H9 (cell line): ENCODE data around the gene UNC5C. TPM values are rescaled to one million over a fixed set of nuclear protein-coding genes. Genes with fewer than 3 reads are reported as not detected.

ENCODE experiments used
- DNase-seq: peaks from one replicate; pipeline ENCODE4 v3.0.0-alpha.2; 2017
- H2AFZ ChIP-seq: one replicate; pipeline ENCODE4 v1.6.1; 2013; ENCODE audit warnings: mild to moderate bottlenecking, low read length, control low read depth, moderate library complexity
- H2AK5ac ChIP-seq: 2 replicates; pipeline ENCODE4 v1.6.1; 2013; ENCODE audit warnings: low read length, control low read depth, mixed read lengths; ENCODE audit not compliant: insufficient read length
- H2BK120ac ChIP-seq: one replicate; pipeline ENCODE4 v1.6.1; 2013; ENCODE audit warnings: low read depth, mild to moderate bottlenecking, low read length, control low read depth, inconsistent platforms; ENCODE audit not compliant: poor library complexity, severe bottlenecking
- H2BK12ac ChIP-seq: 2 replicates; pipeline ENCODE4 v1.6.1; 2013; ENCODE audit warnings: low read length, control low read depth, mixed read lengths, low read depth; ENCODE audit not compliant: insufficient read length
- H2BK15ac ChIP-seq: 2 replicates; pipeline ENCODE4 v1.6.1; 2013; ENCODE audit warnings: low read depth, low read length, control low read depth
- H2BK20ac ChIP-seq: one replicate; pipeline ENCODE4 v1.6.1; 2013; ENCODE audit warnings: low read depth, mild to moderate bottlenecking, low read length, control low read depth, inconsistent platforms; ENCODE audit not compliant: poor library complexity, severe bottlenecking
- H2BK5ac ChIP-seq: 2 replicates; pipeline ENCODE4 v1.6.1; 2013; ENCODE audit warnings: low read length, control low read depth, mixed read lengths; ENCODE audit not compliant: insufficient read length
- H3K14ac ChIP-seq: 2 replicates; pipeline ENCODE4 v1.6.1; 2013; ENCODE audit warnings: low read length, control low read depth; ENCODE audit not compliant: insufficient read depth
- H3K18ac ChIP-seq: 2 replicates; pipeline ENCODE4 v1.6.1; 2013; ENCODE audit warnings: low read depth, mild to moderate bottlenecking, mixed read lengths, low read length, control low read depth; ENCODE audit not compliant: insufficient read length
- H3K23ac ChIP-seq: 2 replicates; pipeline ENCODE4 v1.6.1; 2013; ENCODE audit warnings: low read length, control low read depth, mixed read lengths, low read depth; ENCODE audit not compliant: insufficient read length
- H3K23me2 ChIP-seq: 2 replicates; pipeline ENCODE4 v1.6.1; 2013; ENCODE audit warnings: low read depth, mild to moderate bottlenecking, mixed read lengths, low read length, control low read depth; ENCODE audit not compliant: insufficient read length, poor library complexity, severe bottlenecking
- H3K27ac ChIP-seq: 2 replicates; pipeline ENCODE4 v1.5.1; 2013; ENCODE audit warnings: low read length, control low read depth, mixed read lengths, low read depth; ENCODE audit not compliant: insufficient read length
- H3K27me3 ChIP-seq: 2 replicates; pipeline ENCODE4 v1.6.1; 2013; ENCODE audit warnings: low read length, control low read depth, inconsistent platforms; ENCODE audit not compliant: insufficient read depth
- H3K4ac ChIP-seq: 2 replicates; pipeline ENCODE4 v1.6.1; 2013; ENCODE audit warnings: low read depth, mild to moderate bottlenecking, control low read depth, inconsistent platforms, low read length, moderate library complexity
- H3K4me1 ChIP-seq: 2 replicates; pipeline ENCODE4 v1.6.1; 2013; ENCODE audit warnings: low read length, control low read depth, inconsistent platforms; ENCODE audit not compliant: insufficient read depth
- H3K4me2 ChIP-seq: 2 replicates; pipeline ENCODE4 v1.6.1; 2013; ENCODE audit warnings: low read length, control low read depth, mixed read lengths; ENCODE audit not compliant: insufficient read length, insufficient read depth
- H3K56ac ChIP-seq: 2 replicates; pipeline ENCODE4 v1.6.1; 2013; ENCODE audit warnings: low read depth, mild to moderate bottlenecking, mixed read lengths, low read length, control low read depth; ENCODE audit not compliant: insufficient read length
- H3K79me1 ChIP-seq: 2 replicates; pipeline ENCODE4 v1.6.1; 2013; ENCODE audit warnings: low read depth, mild to moderate bottlenecking, moderate library complexity, low read length, control low read depth, inconsistent platforms; ENCODE audit not compliant: insufficient read depth, poor library complexity, severe bottlenecking
- H3K79me2 ChIP-seq: 2 replicates; pipeline ENCODE4 v1.6.1; 2013; ENCODE audit warnings: low read length, control low read depth, inconsistent platforms; ENCODE audit not compliant: insufficient read depth
- H3K9ac ChIP-seq: 2 replicates; pipeline ENCODE4 v1.6.1; 2013; ENCODE audit warnings: low read length, control low read depth, mixed read lengths; ENCODE audit not compliant: insufficient read length; ENCODE audit errors: extremely low read depth
- H3K9me3 ChIP-seq: one replicate; pipeline ENCODE4 v1.6.1; 2013; ENCODE audit warnings: low read depth, low read length, inconsistent platforms; ENCODE audit not compliant: control insufficient read depth
- H3T11ph ChIP-seq: one replicate; pipeline ENCODE4 v1.6.1; 2013; ENCODE audit warnings: mild to moderate bottlenecking, low read length, control low read depth, inconsistent platforms
- H4K20me1 ChIP-seq: one replicate; pipeline ENCODE4 v1.6.1; 2013; ENCODE audit not compliant: control insufficient read depth, insufficient read length, insufficient read depth
- H4K5ac ChIP-seq: 2 replicates; pipeline ENCODE4 v1.6.1; 2013; ENCODE audit warnings: low read depth, mild to moderate bottlenecking, mixed read lengths, low read length, control low read depth; ENCODE audit not compliant: insufficient read length
- H4K8ac ChIP-seq: replicated peaks from 2 replicates; pipeline ENCODE4 v1.6.1; 2013; ENCODE audit warnings: low read length, control low read depth, mixed read lengths, low read depth; ENCODE audit not compliant: insufficient read length
- H4K91ac ChIP-seq: 2 replicates; pipeline ENCODE4 v1.6.1; 2013; ENCODE audit warnings: low read depth, mild to moderate bottlenecking, moderate library complexity, mixed read lengths, low read length, control low read depth; ENCODE audit not compliant: insufficient read length
- H3K27ac Mint-ChIP-seq, 3 experiments: 2 replicates in 2 of 3; 3 replicates in 1 of 3; pipeline ENCODE4 v1.8.0; 2020 to 2021; ENCODE audit warnings: mixed read lengths in 3 of 3, mild to moderate bottlenecking in 1 of 3, moderate library complexity in 1 of 3
- H3K27me3 Mint-ChIP-seq: 2 replicates; pipeline ENCODE4 v1.8.0; 2021; ENCODE audit warnings: low read depth, mild to moderate bottlenecking, moderate library complexity, mixed read lengths
- H3K36me3 Mint-ChIP-seq, 3 experiments: 2 replicates in 2 of 3; 3 replicates in 1 of 3; pipeline ENCODE4 v1.8.0; 2020 to 2021; ENCODE audit warnings: low read depth in 3 of 3, mixed read lengths in 3 of 3; ENCODE audit not compliant: insufficient read depth in 1 of 3
- H3K4me1 Mint-ChIP-seq, 2 experiments: 2 replicates each; pipeline ENCODE4 v1.8.0; 2020; ENCODE audit warnings: mixed read lengths in 2 of 2
- H3K4me3 Mint-ChIP-seq, 2 experiments: 2 replicates in 1 of 2; 3 replicates in 1 of 2; pipeline ENCODE4 v1.8.0; 2020 to 2021; ENCODE audit warnings: mild to moderate bottlenecking in 2 of 2, mixed read lengths in 2 of 2, moderate library complexity in 1 of 2
- H3K9me3 Mint-ChIP-seq, 2 experiments: 2 replicates in 1 of 2; 3 replicates in 1 of 2; pipeline ENCODE4 v1.8.0; 2020; ENCODE audit warnings: mild to moderate bottlenecking in 2 of 2, mixed read lengths in 2 of 2, moderate library complexity in 1 of 2
- CTCF ChIP-seq: fragments of 200-600 bp; sonication (generic); conservative IDR thresholded peaks from 3 replicates; pipeline ENCODE4 v1.8.0; 2021; ENCODE audit warnings: antibody characterized with exemption, mild to moderate bottlenecking
- WGBS: extraction: QIAGEN DNeasy Blood & Tissue Kit; methylation state at CpG from one replicate; pipeline ENCODE4 v1.1.7; 2013; ENCODE audit warnings: missing lambda C conversion rate, low lambda C conversion rate, mixed read lengths; ENCODE audit not compliant: insufficient read length; ENCODE audit errors: extremely low coverage; 5-methylcytosine and 5-hydroxymethylcytosine counted together
- total RNA-seq: library from RNA; stranded (reverse); gene quantifications from 2 replicates; pipeline ENCODE4 v1.2.1, GENCODE V29; 2021

The UNC5C gene
- total RNA-seq, 1 experiment from 2014 or later, result not detected

DNA sequence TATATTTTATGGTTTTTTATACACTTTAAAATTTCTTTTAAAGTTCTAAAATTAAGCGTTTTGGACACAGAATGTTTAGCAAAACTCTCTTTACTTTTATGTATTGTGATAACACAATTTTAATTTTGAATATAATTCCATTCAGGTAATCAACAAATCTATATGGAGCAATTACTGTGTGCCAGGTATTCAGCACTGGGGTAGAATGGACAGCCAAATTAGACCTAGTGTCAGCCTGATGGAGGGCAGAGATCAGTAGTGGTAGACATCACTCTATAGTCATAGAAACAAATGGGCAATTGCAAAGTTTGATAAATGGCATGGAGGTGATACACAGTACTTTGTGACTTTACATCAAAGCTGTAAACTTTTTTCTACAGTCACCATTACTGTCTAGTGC is 41.8 kb upstream of the UNC5C start:
- no peak overlapping the region for H4K8ac ChIP-seq
- no peak overlapping the region for H3K4ac ChIP-seq
- no peak overlapping the region for H3K23ac ChIP-seq
- Mint-ChIP-seq H3K27me3 (no peaks in the 10 kb centered on the region), H3K36me3 (no peaks in the 10 kb centered on the region), H3K27ac (no peak overlapping the region), H3K9me3 (no peaks in the 10 kb centered on the region), H3K4me3 (no peak overlapping the region), H3K4me1 (no peaks in the 10 kb centered on the region)
- no peak overlapping the region for H3K14ac ChIP-seq
- no peak overlapping the region for H2BK120ac ChIP-seq
- no peak overlapping the region for H4K5ac ChIP-seq
- H4K20me1 ChIP-seq, result no peaks in the 10 kb centered on the region
- no CpG with 5 or more reads among the region's 1 CpG for WGBS
- H3K9me3 ChIP-seq, result no peaks in the 10 kb centered on the region
- no peak overlapping the region for H2BK12ac ChIP-seq
- no peaks in the 10 kb centered on the region for H3K4me1 ChIP-seq
- H2AK5ac ChIP-seq, result no peak overlapping the region
- H3K27me3 ChIP-seq, result no peaks in the 10 kb centered on the region
- no peaks in the 10 kb centered on the region for H3K79me1 ChIP-seq
- no peaks in the 10 kb centered on the region for H3K23me2 ChIP-seq
- no peak overlapping the region for H3K4me2 ChIP-seq
- no peak overlapping the region for H2AFZ ChIP-seq
- H3K27ac ChIP-seq, result no peak overlapping the region
- H2BK5ac ChIP-seq, result no peak overlapping the region
- no peak overlapping the region for H3T11ph ChIP-seq
- H4K91ac ChIP-seq, result no peak overlapping the region
- no peak overlapping the region for H3K18ac ChIP-seq
- H3K9ac ChIP-seq, result no peak overlapping the region
- no peak for DNase-seq
- no peaks in the 10 kb centered on the region for H3K79me2 ChIP-seq
- no peak overlapping the region for H2BK15ac ChIP-seq
- no peak overlapping the region for H3K56ac ChIP-seq
- no peak overlapping the region for H2BK20ac ChIP-seq
- no peak for TF ChIP-seq CTCF
